Muscle layer of colon (tissue), 2 donors: ENCODE data around the gene PDHX.
"Not testable (repeated sequence)": the region's sequence is repeated elsewhere in the genome, so short reads cannot be mapped to it uniquely, and the experiment has no call there.

Source experiments
- H3K27ac ChIP-seq: one replicate; pipeline ENCODE4 v1.7.0; 2013; ENCODE audit warnings: low read depth, mild to moderate bottlenecking, low read length, moderate library complexity
- H3K27me3 ChIP-seq, 2 donors: one replicate each; pipeline ENCODE4 v1.7.0; 2013; ENCODE audit warnings: low read length in 2 of 2, mild to moderate bottlenecking in 2 of 2; ENCODE audit not compliant: insufficient read depth in 2 of 2, control insufficient read depth in 1 of 2
- H3K36me3 ChIP-seq: one replicate; pipeline ENCODE4 v1.7.0; 2013; ENCODE audit warnings: mild to moderate bottlenecking, low read length; ENCODE audit not compliant: insufficient read depth
- H3K4me1 ChIP-seq: one replicate; pipeline ENCODE4 v1.7.0; 2013; ENCODE audit warnings: mild to moderate bottlenecking, low read length; ENCODE audit not compliant: insufficient read depth
- H3K4me3 ChIP-seq, 2 donors: one replicate each; pipeline ENCODE4 v1.7.0; 2013; ENCODE audit warnings: low read length in 2 of 2, low read depth in 1 of 2, mild to moderate bottlenecking in 1 of 2, moderate library complexity in 1 of 2
- H3K9ac ChIP-seq: one replicate; pipeline ENCODE4 v1.7.0; 2013; ENCODE audit warnings: low read length
- H3K9me3 ChIP-seq: one replicate; pipeline ENCODE4 v1.7.0; 2013; ENCODE audit warnings: mild to moderate bottlenecking, low read length
- donor health status: abdominal sarcoma.
- donor health status: Adenocarcinoma of cecum.

Gene PDHX

DNA sequence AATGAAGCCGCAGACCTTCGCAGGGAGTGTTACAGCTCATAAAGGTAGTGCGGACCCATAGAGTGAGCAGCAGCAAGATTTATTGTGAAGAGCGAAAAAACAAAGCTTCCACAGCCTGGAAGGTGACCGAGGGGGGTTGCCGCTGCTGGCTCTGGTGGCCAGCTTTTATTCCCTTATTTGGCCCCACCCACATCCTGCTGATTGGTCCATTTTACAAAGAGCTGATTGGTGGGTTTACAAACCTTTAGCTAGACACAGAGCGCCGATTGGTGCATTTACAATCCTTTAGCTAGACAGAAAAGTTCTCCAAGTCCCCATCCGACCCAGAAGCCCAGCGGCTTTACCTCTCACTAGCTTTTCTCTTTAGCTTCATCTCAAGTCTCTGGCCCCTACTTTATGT lies 2.9 kb upstream of the PDHX start:
- not testable (repeated sequence) for H3K4me3 ChIP-seq, H3K9ac ChIP-seq, H3K36me3 ChIP-seq, H3K27me3 ChIP-seq, H3K9me3 ChIP-seq, H3K27ac ChIP-seq
- peaks cover 28% of the 10 kb centered on the region for H3K4me1 ChIP-seq

DNA sequence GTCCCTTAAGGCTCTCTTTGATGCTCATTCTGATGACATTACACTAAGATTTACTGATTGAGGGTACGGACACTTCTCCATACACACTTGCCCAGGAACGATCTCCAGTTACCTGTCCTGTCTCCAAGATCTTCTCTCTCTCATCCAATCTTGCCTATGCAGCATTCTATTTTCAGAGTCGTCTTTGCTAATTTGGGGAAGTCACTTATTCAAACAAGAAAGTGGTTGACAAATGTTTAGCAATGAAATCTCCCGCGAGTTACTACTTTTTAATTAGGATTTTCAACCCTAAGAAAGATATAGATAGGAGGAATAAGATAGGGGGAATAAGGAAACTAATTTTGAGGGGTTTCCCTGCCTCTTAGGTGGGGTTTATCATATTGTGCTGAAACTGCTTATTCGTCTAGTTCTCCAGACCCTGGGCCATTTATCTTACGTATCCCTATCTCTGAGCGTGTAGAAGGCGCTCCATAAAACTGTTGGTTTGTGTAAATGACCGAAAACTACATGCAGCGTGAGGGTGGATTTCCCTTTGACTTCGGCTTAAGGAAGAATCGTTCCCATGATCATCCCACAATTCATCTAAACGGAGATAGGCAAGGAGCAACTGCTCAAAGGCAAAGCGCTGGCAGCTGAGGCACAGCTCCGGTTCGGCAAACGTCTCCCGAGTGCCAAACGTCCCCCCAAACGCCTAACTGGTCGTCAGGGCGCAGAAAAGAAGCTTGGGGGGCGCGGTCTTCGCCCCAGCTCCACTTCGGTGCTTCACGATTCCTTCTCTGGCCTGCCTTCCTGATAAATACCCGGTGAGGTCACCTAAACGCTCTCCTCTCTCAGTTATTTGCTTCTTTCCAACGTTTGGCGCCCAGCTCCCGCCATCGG lies 1.0 kb upstream of the PDHX start:
- H3K27ac ChIP-seq, result peak overlapping the region; percentile 80
- no peaks in the 10 kb centered on the region for H3K36me3 ChIP-seq
- peak overlapping the region; percentile 89 for H3K9ac ChIP-seq
- peak overlapping the region; percentile 90 to 96 for H3K4me3 ChIP-seq
- H3K4me1 ChIP-seq, result peaks cover 28% of the 10 kb centered on the region
- H3K27me3 ChIP-seq, result no peaks in the 10 kb centered on the region
- H3K9me3 ChIP-seq, result no peaks in the 10 kb centered on the region

DNA sequence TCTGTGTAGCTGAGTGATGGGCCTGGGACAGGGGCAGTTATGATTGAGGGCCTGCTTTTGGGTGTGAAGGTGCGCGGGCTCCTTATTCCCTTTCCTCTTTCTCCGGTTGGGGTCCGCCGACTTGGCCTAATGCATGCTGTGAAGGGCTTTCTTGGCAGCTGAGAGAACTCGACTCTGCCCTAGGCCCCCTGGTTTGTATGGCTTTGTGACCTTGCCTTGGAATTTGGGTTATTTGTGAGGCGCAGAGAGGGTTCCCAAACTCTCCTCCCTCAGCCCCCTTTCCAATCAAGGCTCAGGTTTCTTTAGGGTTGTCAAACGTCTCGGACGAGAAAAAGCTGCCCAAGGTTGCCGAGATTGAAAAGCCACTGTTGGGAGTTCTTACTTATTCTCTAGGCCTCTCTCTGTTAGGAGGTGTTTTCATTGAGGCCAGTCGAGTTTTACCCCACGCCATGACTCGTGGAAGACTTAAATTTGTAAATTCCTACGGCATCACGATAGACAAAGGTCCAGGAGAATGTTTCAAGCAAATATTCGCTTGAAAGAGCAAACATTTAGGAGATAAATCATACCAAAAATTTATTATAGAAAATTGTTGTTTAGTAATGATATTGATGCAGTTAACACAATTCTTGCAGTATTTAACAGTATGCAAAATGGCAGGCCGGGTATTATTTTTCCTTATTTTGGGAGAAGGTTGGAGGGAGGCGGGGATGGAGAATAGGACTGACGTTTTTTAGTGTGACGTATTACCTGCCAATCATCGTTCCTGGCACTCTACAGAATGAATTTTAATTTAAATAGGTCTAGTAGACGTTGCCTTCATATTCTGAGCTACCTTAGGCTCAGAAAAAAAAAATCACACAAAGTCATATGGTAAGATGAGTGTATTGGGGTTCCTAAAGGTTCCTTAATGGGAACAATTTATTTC lies 689 bp downstream of the PDHX start:
- peak overlapping the region; percentile 90 to 96 for H3K4me3 ChIP-seq
- H3K4me1 ChIP-seq, result peaks cover 28% of the 10 kb centered on the region
- no peaks in the 10 kb centered on the region for H3K36me3 ChIP-seq
- no peaks in the 10 kb centered on the region for H3K27me3 ChIP-seq
- no peaks in the 10 kb centered on the region for H3K9me3 ChIP-seq
- H3K27ac ChIP-seq, result peak overlapping the region; percentile 80
- H3K9ac ChIP-seq, result peak overlapping the region; percentile 96

DNA sequence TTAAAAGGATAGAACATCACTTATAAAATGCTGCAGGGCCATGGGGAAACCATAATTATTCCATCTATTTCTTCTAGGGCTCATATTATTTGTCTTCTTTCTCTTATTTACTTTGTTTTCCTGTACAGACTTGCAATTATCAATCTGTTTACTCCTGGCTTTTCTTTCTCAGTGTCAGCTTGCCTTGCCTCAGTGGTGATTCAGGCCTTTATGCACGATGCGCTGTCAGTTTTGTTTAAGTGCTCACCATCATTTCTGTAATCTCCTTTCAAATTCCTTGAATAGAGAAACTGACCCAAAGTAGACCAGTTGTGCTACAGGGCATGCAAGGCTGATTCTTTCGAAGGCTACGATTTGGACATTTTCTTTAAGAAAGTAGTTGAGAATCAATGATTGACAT lies 4.7 kb downstream of the PDHX start:
- no peak overlapping the region for H3K9ac ChIP-seq
- no peak overlapping the region for H3K27ac ChIP-seq
- no peaks in the 10 kb centered on the region for H3K9me3 ChIP-seq
- no peak overlapping the region for H3K4me3 ChIP-seq
- H3K27me3 ChIP-seq, result no peaks in the 10 kb centered on the region
- peaks cover 23% of the 10 kb centered on the region for H3K4me1 ChIP-seq
- H3K36me3 ChIP-seq, result no peaks in the 10 kb centered on the region

DNA sequence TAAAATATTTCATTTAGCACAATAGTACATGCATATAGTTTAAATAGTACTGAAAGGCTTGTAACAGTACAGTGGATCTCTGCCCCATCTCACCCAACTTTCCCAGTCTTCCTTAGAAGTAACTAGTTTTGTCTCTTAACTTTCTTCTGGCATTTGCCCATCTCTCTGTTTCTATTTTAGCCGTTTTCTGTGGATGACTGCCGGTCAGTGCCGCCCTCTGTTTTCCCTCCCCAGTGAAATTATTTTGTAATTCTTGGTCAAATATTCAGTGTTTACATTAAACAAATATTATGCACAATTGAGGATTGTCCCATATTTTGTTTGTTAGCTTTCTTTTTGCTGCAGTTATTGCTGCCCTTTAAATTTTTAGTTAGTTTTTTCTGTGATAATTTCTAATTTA lies 8.3 kb downstream of the PDHX start:
- Histone ChIP-seq H3K9me3 (no peaks in the 10 kb centered on the region), H3K36me3 (no peaks in the 10 kb centered on the region), H3K27ac (no peak overlapping the region), H3K9ac (no peak overlapping the region), H3K27me3 (no peaks in the 10 kb centered on the region), H3K4me1 (peaks cover 18% of the 10 kb centered on the region), H3K4me3 (no peak overlapping the region)

DNA sequence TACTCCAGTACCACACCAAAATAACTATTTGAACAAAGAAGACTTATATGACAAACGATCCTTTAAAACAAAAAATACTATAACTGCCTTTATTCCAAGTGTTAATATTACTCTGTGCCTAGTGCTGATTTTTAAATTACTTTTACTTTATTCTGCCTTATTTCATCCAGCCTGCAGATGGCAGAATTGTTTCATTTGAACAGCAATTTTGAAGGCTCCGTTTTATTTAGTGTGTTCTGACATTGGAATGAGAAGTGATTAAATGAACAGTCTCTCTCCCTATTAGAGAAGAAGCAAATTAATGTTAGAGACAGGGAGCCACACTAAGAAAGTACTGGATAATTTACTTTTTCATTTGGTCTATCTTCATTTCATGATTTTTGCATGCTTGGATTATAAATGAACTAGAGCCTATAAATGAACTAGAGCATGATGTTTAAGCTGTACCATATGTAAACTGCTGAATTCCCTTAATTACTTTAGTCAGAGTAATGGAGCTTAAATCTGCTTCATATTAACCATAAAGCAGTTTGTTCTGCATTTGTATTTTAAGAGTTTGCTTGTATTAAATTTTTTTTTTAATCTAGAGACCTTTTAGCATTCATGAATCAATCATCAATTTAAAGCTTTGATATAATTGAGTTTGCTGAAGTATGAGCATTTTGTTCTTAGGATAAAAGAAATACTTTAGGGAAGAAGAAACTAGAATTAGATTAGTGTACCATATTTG lies 9.8 kb downstream of the PDHX start:
- Histone ChIP-seq H3K9ac (no peak overlapping the region), H3K4me1 (peaks cover 20% of the 10 kb centered on the region), H3K36me3 (no peaks in the 10 kb centered on the region), H3K27me3 (no peaks in the 10 kb centered on the region), H3K4me3 (no peak overlapping the region), H3K27ac (no peak overlapping the region), H3K9me3 (no peaks in the 10 kb centered on the region)

DNA sequence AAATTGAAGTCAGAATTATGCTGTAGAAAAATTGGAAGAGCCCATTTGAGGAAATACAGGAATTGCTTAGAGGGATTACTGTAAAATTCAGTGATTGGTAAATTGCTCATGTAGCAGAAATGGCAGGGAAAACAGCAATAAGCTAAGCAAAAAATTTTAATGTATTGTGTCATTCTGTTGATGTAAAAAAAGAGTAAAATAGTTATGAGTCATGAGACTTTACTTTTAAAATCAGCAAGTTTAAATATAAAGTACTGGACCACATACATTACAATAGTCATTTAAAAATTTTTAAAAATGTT lies 10.4 kb downstream of the PDHX start:
- H3K4me1 ChIP-seq, result peaks cover 20% of the 10 kb centered on the region
- no peak overlapping the region for H3K27ac ChIP-seq
- no peak overlapping the region for H3K4me3 ChIP-seq

DNA sequence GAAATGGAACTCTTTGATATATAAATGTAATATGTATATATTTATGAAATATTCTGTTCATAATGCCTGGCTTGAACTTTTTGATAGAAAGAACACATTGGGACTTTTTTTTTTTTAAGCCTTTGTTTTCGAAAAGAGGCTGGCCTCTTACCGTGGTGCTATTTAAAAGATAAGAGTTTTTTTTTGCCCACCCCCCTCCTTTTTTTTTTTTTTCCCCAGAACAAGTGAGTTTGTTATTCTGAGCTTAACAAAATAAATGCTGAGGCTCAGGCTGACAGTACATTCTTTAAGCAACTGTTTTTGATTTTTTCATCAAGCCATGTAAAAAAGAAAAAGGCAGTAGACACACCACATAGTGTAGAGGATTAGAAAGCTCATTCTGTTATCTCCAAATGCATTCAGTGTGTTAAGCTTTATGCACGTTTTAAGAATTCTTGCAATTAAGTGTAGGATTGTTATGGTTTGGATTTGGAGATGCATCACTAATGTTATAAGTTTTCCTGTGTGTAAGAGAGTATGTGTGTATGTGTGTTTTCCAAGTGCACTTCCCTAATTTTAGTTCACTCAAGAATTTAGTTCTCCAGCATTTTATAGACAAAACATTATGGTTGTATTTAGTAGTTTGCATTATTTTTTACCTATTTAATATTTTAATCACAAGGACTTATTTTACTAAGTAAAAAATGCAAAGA lies 12.0 kb downstream of the PDHX start:
- no peaks in the 10 kb centered on the region for H3K27me3 ChIP-seq
- peaks cover 20% of the 10 kb centered on the region for H3K4me1 ChIP-seq
- H3K9ac ChIP-seq, result no peak overlapping the region
- H3K4me3 ChIP-seq, result no peak overlapping the region
- H3K27ac ChIP-seq, result no peak overlapping the region
- no peaks in the 10 kb centered on the region for H3K9me3 ChIP-seq
- peaks cover 5% of the 10 kb centered on the region for H3K36me3 ChIP-seq

More for the DNA sequence above, 10.4 kb downstream of the PDHX start:
- Histone ChIP-seq H3K9me3 (no peaks in the 10 kb centered on the region), H3K27me3 (no peaks in the 10 kb centered on the region), H3K36me3 (no peaks in the 10 kb centered on the region), H3K9ac (no peak overlapping the region)

DNA sequence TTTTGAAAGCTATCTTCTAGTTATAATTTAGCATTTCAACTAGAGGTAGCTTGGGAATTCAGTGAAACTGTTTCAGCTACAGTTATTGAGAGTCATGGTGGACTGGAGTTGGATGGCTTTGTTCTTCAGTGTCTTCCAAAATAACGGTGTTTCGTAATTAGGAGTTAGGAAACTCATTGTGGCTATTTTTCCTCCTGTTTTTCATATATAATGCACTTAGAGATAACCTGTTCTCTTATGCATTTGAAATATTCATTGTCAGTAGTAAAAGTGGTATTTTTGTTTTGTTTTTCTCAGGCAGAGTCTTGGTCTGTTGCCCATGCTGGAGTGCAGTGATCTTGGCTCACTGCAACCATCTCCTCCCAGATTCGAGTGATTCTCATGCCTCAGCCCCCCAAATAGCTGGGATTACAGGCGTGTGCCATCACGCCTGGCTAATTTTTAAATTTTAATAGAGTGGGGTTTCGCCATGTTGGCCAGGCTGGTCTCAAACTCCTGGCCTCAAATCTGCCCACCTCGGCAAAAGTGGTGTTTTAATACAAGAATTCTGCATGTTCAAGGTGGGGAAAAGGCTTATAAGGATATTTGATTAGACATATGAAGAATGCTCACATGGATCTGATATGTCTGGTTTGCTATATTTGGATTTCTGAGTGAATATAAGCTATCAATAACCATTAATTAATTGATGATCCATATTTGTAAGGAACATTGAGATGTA lies 12.7 kb downstream of the PDHX start:
- Histone ChIP-seq H3K9me3 (no peaks in the 10 kb centered on the region), H3K4me1 (peaks cover 20% of the 10 kb centered on the region), H3K36me3 (peaks cover 5% of the 10 kb centered on the region), H3K4me3 (no peak overlapping the region), H3K27ac (no peak overlapping the region), H3K27me3 (no peaks in the 10 kb centered on the region), H3K9ac (no peak overlapping the region)

DNA sequence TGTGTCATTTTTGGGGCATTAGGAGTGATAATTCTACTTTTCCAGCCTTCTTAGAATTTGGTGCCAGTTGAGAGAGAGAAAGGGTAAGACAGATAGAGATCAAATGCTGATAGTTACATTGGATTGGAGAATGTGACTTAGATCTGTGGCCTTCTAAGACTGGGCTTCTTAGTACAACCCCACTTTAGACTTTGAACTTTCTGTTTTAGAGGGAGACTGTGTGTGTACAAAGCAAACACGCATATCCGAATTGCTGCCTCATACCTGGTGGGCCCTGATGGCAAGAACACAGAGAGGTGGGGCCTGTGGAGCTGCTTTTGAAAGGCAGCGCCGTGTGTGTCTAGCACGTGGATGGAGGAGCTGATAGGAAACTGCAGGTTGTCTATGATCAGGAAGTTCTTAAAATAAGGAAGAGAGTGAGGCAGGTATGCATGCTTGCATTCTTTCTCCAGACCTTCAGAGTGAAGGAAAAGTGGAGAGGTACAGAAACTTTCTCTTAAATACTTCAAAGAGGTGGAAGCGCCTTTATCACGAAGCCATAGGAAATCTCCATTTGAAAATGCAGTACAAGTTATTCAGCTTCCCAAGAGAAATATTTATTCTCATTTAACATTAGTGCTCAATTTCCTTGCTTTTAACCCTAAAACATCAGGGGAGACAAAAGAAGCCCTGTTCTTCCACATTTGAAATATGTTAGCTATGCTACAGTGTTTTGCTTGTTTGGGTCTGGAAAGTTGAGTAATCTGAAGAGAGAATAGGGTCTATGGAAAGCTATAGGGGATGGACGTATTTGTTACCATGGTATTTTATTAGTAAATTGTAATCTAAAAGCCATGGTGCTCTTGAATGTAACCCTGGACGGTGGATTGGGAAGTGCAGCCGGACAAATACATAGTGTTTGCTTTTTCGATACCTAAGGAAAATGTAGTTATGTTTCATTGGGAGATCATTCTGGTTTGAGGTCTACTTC lies 13.7 kb downstream of the PDHX start:
- Histone ChIP-seq H3K36me3 (peaks cover 5% of the 10 kb centered on the region), H3K27me3 (no peaks in the 10 kb centered on the region), H3K4me3 (no peak overlapping the region), H3K9ac (no peak overlapping the region), H3K9me3 (no peaks in the 10 kb centered on the region), H3K4me1 (peaks cover 16% of the 10 kb centered on the region), H3K27ac (no peak overlapping the region)
